ENCODE data around the gene WBP11. TPM values are rescaled to one million over a fixed set of nuclear protein-coding genes. Genes with fewer than 3 reads are reported as not detected.

WBP11 gene
- total RNA-seq, 1 experiment from 2014 or later = 108 TPM

GRCh38 chr12:14825256-14825655, 22.0 kb upstream of the WBP11 start:
- H3K9ac ChIP-seq (ENCODE audit: extremely low read depth, insufficient read length, low read length) = no peak overlapping the region
- no peak overlapping the region for H2BK15ac ChIP-seq (ENCODE audit: low read depth, low read length)
- H4K20me1 ChIP-seq (ENCODE audit: control insufficient read depth, insufficient read depth, insufficient read length) = no peaks in the 10 kb centered on the region
- H2BK12ac ChIP-seq (ENCODE audit: insufficient read length, low read depth, low read length) = no peak overlapping the region
- DNase-seq = no peak
- no peak overlapping the region for H3K23ac ChIP-seq (ENCODE audit: insufficient read length, low read depth, low read length)
- no peaks in the 10 kb centered on the region for H3K9me3 Mint-ChIP-seq
- H3K23me2 ChIP-seq (ENCODE audit: insufficient read length, low read depth, low read length, poor library complexity, severe bottlenecking) = no peaks in the 10 kb centered on the region
- H3K27me3 Mint-ChIP-seq (ENCODE audit: low read depth) = no peaks in the 10 kb centered on the region
- no peak overlapping the region for H3K56ac ChIP-seq (ENCODE audit: insufficient read length, low read depth, low read length)
- no peak overlapping the region for H2BK20ac ChIP-seq (ENCODE audit: low read depth, low read length, poor library complexity, severe bottlenecking)
- H2BK120ac ChIP-seq (ENCODE audit: low read depth, low read length, poor library complexity, severe bottlenecking) = no peak overlapping the region
- H3K4me1 Mint-ChIP-seq = peaks cover 3 to 9% of the 10 kb centered on the region in 2 experiments
- H3T11ph ChIP-seq (ENCODE audit: low read length) = no peak overlapping the region
- no peak overlapping the region for H3K14ac ChIP-seq (ENCODE audit: insufficient read depth, low read length)
- no peak overlapping the region for H3K18ac ChIP-seq (ENCODE audit: insufficient read length, low read depth, low read length)
- H2AFZ ChIP-seq (ENCODE audit: low read length) = no peak overlapping the region
- H3K4me1 ChIP-seq (ENCODE audit: insufficient read depth, low read length) = peaks cover 2% of the 10 kb centered on the region; the same call in 1 of the 2 replicates
- no peak overlapping the region for H3K27ac ChIP-seq (ENCODE audit: insufficient read length, low read depth, low read length)
- H3K4ac ChIP-seq (ENCODE audit: low read depth, low read length) = no peak overlapping the region
- H3K36me3 Mint-ChIP-seq (ENCODE audit: insufficient read depth in 1 of 3, low read depth in 3 of 3) = no peaks in the 10 kb centered on the region
- H3K27ac Mint-ChIP-seq = no peak overlapping the region
- H3K9me3 ChIP-seq (ENCODE audit: control insufficient read depth, low read depth, low read length) = no peaks in the 10 kb centered on the region
- H3K79me1 ChIP-seq (ENCODE audit: insufficient read depth, low read depth, low read length, poor library complexity, severe bottlenecking) = no peaks in the 10 kb centered on the region
- no peak overlapping the region for H4K5ac ChIP-seq (ENCODE audit: insufficient read length, low read depth, low read length)
- no peak overlapping the region for H2BK5ac ChIP-seq (ENCODE audit: insufficient read length, low read length)
- no peak overlapping the region for H4K8ac ChIP-seq (replicated peaks; ENCODE audit: insufficient read length, low read depth, low read length)
- TF ChIP-seq, protein P1, sequence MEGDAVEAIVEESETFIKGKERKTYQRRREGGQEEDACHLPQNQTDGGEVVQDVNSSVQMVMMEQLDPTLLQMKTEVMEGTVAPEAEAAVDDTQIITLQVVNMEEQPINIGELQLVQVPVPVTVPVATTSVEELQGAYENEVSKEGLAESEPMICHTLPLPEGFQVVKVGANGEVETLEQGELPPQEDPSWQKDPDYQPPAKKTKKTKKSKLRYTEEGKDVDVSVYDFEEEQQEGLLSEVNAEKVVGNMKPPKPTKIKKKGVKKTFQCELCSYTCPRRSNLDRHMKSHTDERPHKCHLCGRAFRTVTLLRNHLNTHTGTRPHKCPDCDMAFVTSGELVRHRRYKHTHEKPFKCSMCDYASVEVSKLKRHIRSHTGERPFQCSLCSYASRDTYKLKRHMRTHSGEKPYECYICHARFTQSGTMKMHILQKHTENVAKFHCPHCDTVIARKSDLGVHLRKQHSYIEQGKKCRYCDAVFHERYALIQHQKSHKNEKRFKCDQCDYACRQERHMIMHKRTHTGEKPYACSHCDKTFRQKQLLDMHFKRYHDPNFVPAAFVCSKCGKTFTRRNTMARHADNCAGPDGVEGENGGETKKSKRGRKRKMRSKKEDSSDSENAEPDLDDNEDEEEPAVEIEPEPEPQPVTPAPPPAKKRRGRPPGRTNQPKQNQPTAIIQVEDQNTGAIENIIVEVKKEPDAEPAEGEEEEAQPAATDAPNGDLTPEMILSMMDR (conservative IDR thresholded peaks at IDR 0.05) = no peak
- no peak overlapping the region for H2AK5ac ChIP-seq (ENCODE audit: insufficient read length, low read length)
- H3K4me3 Mint-ChIP-seq = no peak overlapping the region
- no peaks in the 10 kb centered on the region for H3K27me3 ChIP-seq (ENCODE audit: insufficient read depth, low read length)
- H3K4me2 ChIP-seq (ENCODE audit: insufficient read depth, insufficient read length, low read length) = no peak overlapping the region
- H3K79me2 ChIP-seq (ENCODE audit: insufficient read depth, low read length) = no peaks in the 10 kb centered on the region; the same call in 1 of the 2 replicates
- no peak overlapping the region for H4K91ac ChIP-seq (ENCODE audit: insufficient read length, low read depth, low read length)

Data from H9 (cell line).